Kidney glomerular epithelial cell (primary cell): Measurements from ENCODE around the gene MROH2A.

ENCODE experiments used
- DNase-seq: peaks from one replicate; lab custom pipeline; 2025; lab: John Stamatoyannopoulos, UW

The MROH2A gene

GRCh38 chr2:233818639-233819621 is 40.8 kb downstream of the MROH2A start:
- DNase-seq = no peak

- no peak for DNase-seq
Observed at GRCh38 chr2:233819884-233820773, 42.0 kb downstream of the MROH2A start.

GRCh38 chr2:233820774-233821105 is 42.6 kb downstream of the MROH2A start:
- DNase-seq = no peak

DNA sequence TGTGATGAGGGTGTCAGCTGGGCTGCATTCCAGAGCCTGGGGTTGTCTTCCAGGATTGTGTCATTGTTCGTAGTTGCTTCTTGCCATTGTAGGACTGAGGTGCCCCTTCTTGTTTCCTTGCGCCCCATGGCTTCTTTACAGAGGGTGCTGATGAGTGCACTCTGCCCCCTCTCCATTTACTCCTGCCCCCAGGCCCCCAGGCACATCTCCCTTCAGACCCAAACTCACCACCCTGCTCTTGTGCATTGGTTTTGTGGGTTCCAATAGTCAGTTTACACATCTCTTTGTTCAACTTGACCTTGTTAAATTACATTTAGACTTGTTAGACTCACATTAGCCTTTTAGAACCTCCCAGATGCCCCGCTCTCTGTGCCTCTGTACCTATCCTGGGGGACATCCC is 43.1 kb downstream of the MROH2A start:
- no peak for DNase-seq

DNA sequence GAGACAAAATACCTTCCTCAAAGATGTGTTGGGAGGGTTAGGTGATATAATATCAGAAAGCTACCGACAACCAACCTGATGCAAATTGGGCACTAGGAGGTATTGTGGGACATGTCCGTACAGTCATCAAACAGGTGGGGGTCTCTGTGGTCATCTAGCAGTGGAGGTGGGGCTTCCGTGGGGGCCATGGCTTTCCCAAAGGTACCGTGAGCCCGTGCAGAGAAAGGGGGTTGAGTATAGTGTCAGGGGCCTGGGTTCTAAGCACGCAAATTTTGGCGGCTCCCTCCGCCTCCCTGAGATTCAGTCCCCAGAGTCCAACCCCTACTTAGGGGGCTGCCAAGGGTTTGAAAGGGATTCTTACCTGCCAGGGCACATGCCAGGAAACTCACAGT is 43.6 kb downstream of the MROH2A start:
- no peak for DNase-seq

DNA sequence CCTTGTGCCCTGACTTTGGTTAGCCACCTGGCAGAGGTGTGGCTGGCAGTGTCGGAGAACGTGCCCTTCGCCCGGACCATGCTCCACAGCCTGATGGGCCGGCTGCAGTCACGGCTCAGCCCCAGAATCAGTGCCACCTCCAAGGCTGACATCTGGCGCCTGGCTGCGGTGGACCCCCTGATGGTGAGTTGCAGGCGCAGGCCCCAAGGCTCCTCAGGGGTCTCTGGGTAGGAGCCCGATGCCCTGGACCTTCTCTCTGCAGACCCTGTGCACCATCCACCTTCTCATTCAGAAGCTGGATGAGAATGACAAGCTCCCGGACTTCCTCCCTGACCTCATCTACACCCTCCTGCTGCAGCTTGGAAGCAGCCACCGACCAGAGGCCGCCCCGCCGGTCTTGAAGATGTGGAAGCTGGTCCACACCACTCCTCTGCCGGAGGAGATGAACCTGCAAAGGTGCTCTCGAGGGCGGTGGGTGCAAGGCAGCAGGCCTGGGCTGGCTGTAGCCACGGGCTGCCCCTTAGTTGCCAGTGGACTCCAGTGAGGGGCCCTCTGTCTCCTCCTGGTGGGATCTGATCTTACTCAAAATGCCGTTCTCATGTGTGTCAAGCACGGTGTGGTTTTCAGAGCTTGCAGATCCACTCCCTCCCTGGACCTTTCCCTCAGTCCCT is 44.1 kb downstream of the MROH2A start:
- no peak for DNase-seq

- no peak for DNase-seq
Observed at GRCh38 chr2:233822781-233823730, 44.9 kb downstream of the MROH2A start.

DNA sequence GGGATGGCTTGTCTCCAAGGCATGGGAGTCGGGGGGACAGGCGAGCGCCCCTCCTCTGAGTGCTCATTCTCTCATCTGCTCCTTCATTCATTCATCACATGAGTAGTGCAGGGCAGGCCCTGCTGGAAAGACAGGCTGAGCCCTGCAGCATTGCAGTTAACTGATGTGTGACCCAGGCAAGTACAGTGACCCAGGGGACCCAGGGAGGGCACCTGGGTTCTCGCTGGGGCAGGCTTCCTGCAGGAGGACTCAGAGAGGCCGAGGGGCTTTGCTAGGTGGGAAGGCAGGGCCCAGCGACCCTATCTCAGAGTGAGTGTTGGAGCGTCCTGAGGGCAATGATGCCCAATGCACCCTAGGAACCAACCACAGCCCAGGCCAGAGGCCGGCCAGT is 45.6 kb downstream of the MROH2A start:
- DNase-seq = no peak

DNA sequence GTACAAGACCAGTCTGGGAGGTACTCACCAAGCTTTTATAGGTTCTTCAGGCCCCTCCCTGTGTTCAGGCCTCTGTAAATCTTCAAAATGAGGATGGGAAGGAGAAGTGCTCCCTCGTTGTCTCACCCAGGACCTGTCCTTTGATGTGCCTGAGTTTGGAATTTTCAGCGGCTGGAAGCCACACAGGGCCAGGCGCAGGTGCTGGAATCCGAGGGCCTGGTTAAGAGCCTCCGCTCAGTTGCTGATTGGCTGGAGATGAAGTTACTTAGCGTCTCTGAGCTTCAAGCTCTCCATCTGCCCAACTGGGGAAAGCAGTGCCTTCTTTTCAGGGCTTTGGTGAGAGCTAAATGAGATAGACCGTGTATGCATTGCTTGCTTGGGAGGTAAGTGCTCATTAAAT is 46.2 kb downstream of the MROH2A start:
- no peak for DNase-seq

DNA sequence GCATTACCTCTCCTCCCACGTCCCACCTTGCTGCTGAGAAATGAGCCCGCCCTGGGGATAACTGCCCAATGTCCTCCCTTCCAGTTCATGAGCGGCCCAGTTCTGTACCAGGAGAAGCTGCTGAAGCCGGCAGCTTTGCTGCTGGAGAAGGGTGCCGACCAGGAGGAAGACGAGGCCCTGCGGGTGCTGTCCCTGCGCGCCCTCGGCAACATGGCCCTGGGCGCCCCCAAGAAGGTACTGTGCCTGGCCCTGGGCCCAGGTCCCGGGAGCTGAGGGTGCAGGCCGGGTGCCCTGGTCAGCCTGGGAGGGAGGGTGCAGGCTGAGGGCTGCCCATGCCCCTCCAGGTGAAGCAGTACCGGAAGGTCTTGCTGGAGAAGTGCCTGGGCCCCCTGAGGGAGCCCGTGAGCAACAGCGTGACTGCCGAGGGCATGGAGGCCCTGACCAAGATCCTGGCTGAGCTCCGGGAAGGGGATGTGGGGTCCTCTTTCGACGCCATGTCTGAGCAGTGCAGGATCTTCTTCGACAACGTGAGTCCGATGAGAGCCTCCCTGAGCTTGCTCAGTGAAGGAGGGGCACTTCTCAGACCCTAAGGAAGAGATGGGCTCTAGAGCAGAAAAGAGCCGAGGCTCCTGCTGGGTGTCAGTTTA is 50.5 kb downstream of the MROH2A start:
- DNase-seq = no peak

GRCh38 chr2:233829193-233830110 is 51.3 kb downstream of the MROH2A start:
- DNase-seq = no peak

GRCh38 chr2:233830111-233830802 is 52.1 kb downstream of the MROH2A start:
- DNase-seq = no peak

GRCh38 chr2:233831011-233831721 is 53.0 kb downstream of the MROH2A start:
- no peak for DNase-seq

- DNase-seq = no peak
Observed at GRCh38 chr2:233831861-233832260, 53.7 kb downstream of the MROH2A start.

- DNase-seq = no peak
Observed at GRCh38 chr2:233832414-233832813, 54.3 kb downstream of the MROH2A start.

DNA sequence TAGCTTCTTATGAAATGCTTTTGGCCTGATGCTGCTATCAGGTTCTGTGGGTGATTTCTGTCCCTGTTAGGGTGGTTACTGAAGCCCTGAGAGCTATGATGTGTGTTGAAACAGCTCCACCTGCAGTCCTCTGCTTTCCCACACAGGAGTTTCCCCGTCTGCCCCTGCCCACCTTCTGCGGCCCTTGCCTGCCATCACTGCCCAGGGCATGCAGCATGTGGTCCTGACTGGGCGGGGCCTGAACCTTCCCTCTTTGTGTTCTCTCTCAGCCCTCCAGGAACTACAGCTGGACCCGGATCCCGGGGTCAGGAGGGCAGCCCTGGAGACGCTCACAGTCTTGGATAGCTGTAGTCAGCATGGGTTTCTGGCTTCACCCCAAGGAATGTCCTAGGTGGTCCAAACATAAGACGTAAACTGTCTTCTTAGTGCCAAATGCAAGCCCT is 54.8 kb downstream of the MROH2A start:
- DNase-seq = peak; percentile 69

GRCh38 chr2:233833345-233833744 is 55.2 kb downstream of the MROH2A start:
- no peak for DNase-seq
